ENCODE results near the gene LYPD3. TPM values are rescaled to one million over a fixed set of nuclear protein-coding genes. Genes with fewer than 3 reads are reported as not detected.

The LYPD3 gene
- total and polyA plus RNA-seq, 3 donors from 2014 or later, result 0.71 to 1.3 (median 1.2) TPM

GRCh38 chr19:43455321-43456113 lies 9.9 kb downstream of the LYPD3 start:
- Histone ChIP-seq H3K4me1 (no peaks in the 10 kb centered on the region), H3K4me3 (no peak overlapping the region), H3K27me3 (no peaks in the 10 kb centered on the region), H3K36me3 (ENCODE audit: low read depth, missing control alignments) (no peaks in the 10 kb centered on the region), H3K9me3 (no peaks in the 10 kb centered on the region), H3K27ac (no peak overlapping the region)
- no peak for DNase-seq
- intact Hi-C loops (cut with DNase I; ENCODE audit: low total_unique reads), result no loop called here
- TF ChIP-seq POLR2A (IDR thresholded peaks at IDR 0.05), result no peak
- TF ChIP-seq CTCF (IDR thresholded peaks at IDR 0.05), result no peak
- 53 to 55% methylated on average over 10 of the region's 10 CpGs for WGBS, 2 donors

DNA sequence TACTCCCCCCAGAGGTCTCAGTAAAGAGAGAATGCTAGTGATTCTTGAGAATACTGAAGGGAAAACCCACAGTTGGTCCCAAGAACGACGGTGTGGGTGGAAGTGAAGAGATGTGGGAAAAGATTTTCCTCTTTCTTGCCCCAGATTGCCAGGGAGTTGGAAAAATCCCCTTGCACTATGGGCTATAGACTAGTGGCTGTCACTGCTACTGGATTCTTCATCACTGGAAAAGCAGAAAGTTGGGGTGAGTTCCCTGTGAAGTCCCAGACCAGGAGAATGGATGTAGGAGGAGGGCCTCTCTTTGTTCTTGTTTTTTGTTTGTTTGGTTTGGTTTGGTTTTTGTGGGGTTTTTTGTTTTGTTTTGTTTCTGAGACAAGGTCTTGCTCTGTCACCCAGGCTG lies 11.4 kb downstream of the LYPD3 start:
- Histone ChIP-seq H3K27ac (no peak overlapping the region), H3K9me3 (no peaks in the 10 kb centered on the region), H3K4me3 (no peak overlapping the region), H3K27me3 (no peaks in the 10 kb centered on the region), H3K4me1 (no peaks in the 10 kb centered on the region), H3K36me3 (ENCODE audit: low read depth, missing control alignments) (no peaks in the 10 kb centered on the region)
- no peak for TF ChIP-seq POLR2A (IDR thresholded peaks at IDR 0.05)
- no peak for TF ChIP-seq CTCF (IDR thresholded peaks at IDR 0.05)
- intact Hi-C loops (cut with DNase I; ENCODE audit: low total_unique reads), result no loop called here
- WGBS, 2 donors, result 66 to 84% methylated on average over 2 of the region's 2 CpGs
- DNase-seq, result no peak

DNA sequence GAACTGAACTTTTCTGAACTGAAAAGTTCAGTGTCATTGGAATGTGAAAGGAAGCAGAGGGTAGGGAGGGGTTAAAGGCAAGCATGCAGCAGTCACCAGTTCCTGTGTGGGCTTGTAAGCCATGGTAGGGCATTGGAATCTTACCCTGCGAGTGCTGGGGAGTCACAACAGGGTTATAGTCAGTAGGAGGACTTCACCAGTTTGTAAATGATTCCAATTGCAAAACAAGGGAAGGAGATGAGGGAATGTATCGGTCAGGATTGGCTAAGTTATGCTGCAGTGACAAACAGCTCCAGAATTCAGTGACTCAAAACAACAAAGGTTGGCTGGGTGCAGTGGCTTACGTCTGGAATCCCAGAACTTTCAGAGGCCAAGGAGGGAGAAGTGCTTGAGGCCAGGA lies 12.8 kb downstream of the LYPD3 start:
- H3K36me3 ChIP-seq (ENCODE audit: low read depth, missing control alignments), result no peaks in the 10 kb centered on the region
- H3K9me3 ChIP-seq, result no peaks in the 10 kb centered on the region
- intact Hi-C loops (cut with DNase I; ENCODE audit: low total_unique reads), result no loop called here
- no peaks in the 10 kb centered on the region for H3K4me1 ChIP-seq
- 76 to 78% methylated on average over 3 of the region's 3 CpGs for WGBS, 2 donors
- no peak for TF ChIP-seq POLR2A (IDR thresholded peaks at IDR 0.05)
- H3K27ac ChIP-seq, result no peak overlapping the region
- no peak for DNase-seq
- H3K4me3 ChIP-seq, result no peak overlapping the region
- H3K27me3 ChIP-seq, result no peaks in the 10 kb centered on the region

DNA sequence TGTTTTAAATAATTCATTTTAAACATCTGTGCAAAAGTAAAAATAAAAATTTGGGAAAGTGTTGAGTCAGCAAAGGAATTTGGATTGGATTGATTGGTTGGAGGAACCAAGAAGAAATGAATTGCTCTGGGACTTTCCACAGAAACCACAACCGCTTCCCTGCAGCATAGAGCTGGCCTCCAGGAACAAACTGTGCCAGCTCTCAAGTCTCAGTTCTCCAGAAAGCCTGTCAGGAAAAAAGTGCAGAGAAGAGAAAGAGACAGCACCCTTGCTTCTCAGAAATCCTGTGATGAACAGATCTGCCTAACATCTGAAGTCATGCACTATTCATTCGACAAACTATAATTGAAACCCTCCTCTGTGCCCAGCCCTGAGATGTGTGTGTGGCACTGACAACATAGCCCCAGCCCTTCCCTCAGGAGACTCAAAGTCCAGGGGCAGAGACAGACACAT lies 14.8 kb downstream of the LYPD3 start:
- H3K36me3 ChIP-seq (ENCODE audit: low read depth, missing control alignments), result no peaks in the 10 kb centered on the region
- intact Hi-C loops (cut with DNase I; ENCODE audit: low total_unique reads), result no loop called here
- WGBS, 2 donors, result 59 to 76% methylated on average over 2 of the region's 2 CpGs
- no peaks in the 10 kb centered on the region for H3K9me3 ChIP-seq
- no peaks in the 10 kb centered on the region for H3K27me3 ChIP-seq
- H3K4me3 ChIP-seq, result no peak overlapping the region
- no peak for DNase-seq
- TF ChIP-seq CTCF (IDR thresholded peaks at IDR 0.05) (no peak), POLR2A (IDR thresholded peaks at IDR 0.05) (no peak)
- no peak overlapping the region for H3K27ac ChIP-seq
- no peaks in the 10 kb centered on the region for H3K4me1 ChIP-seq

- H3K9me3 ChIP-seq, result no peaks in the 10 kb centered on the region
- no peak for TF ChIP-seq CTCF (IDR thresholded peaks at IDR 0.05)
- no peak for TF ChIP-seq POLR2A (IDR thresholded peaks at IDR 0.05)
- 82% methylated on average over 8 to 9 of the region's 9 CpGs for WGBS, 2 donors
- no peak overlapping the region for H3K27ac ChIP-seq
- no peaks in the 10 kb centered on the region for H3K27me3 ChIP-seq
- H3K36me3 ChIP-seq (ENCODE audit: low read depth, missing control alignments), result no peaks in the 10 kb centered on the region
- H3K4me3 ChIP-seq, result no peak overlapping the region
- intact Hi-C loops (cut with DNase I; ENCODE audit: low total_unique reads), result loop anchor here (5.0 kb wide), 1 partner anchor 70 kb away; no protein-coding TSS in a partner anchor
- no peak for DNase-seq
- no peaks in the 10 kb centered on the region for H3K4me1 ChIP-seq
These were observed 17.8 kb downstream of the LYPD3 start for GRCh38 chr19:43447655-43448054.
